GM23338 (cell line): ENCODE data around the gene RAD51C.

Source experiments
- CREB1 ChIP-seq: fragments of 250-450 bp; sonication (Bioruptor Pico); IDR thresholded peaks from 2 replicates; pipeline ENCODE4 v1.5.0; 2020; ENCODE audit warnings: low read depth, mild to moderate bottlenecking, moderate library complexity
- EZH2 ChIP-seq: fragments of 200-600 bp; sonication (generic); IDR thresholded peaks from one replicate; pipeline ENCODE4 v1.8.0; 2017; ENCODE audit warnings: antibody characterized with exemption, mild to moderate bottlenecking, low read depth; ENCODE audit not compliant: unreplicated experiment
- EZH2phosphoT487 ChIP-seq: fragments of 200-600 bp; sonication (generic); IDR thresholded peaks from one replicate; pipeline ENCODE4 v1.8.1; 2018; ENCODE audit warnings: antibody characterized with exemption; ENCODE audit not compliant: unreplicated experiment
- JUNB ChIP-seq: IDR thresholded peaks from one replicate; pipeline ENCODE4 v1.6.1; 2016; ENCODE audit warnings: antibody characterized with exemption; ENCODE audit not compliant: unreplicated experiment
- NANOG ChIP-seq: IDR thresholded peaks from 2 replicates; pipeline ENCODE4 v1.6.1; 2016; ENCODE audit warnings: antibody characterized with exemption, borderline replicate concordance
- POLR2AphosphoS5 ChIP-seq: IDR thresholded peaks from 2 replicates; pipeline ENCODE4 v1.6.1; 2016; ENCODE audit warnings: antibody characterized with exemption, low read depth
- ZNF331 ChIP-seq: fragments of 250-450 bp; sonication (Bioruptor Pico); IDR thresholded peaks from 2 replicates; pipeline ENCODE4 v1.5.0; 2020; ENCODE audit warnings: low read depth, mild to moderate bottlenecking, moderate library complexity
- TF ChIP-seq, protein P1 (sequence below), 2 experiments: fragments of 200-600 bp in 1 of 2; sonication (generic) in 1 of 2; conservative IDR thresholded peaks; 2 replicates each; pipeline versions ENCODE4 v1.5.1 to v1.6.1; 2016 to 2017; ENCODE audit warnings: antibody characterized with exemption in 2 of 2, low read depth in 2 of 2, mild to moderate bottlenecking in 2 of 2, moderate library complexity in 1 of 2
- TF ChIP-seq, protein P2 (sequence below): IDR thresholded peaks from one replicate; pipeline ENCODE4 v1.6.1; 2018; ENCODE audit warnings: antibody characterized with exemption; ENCODE audit not compliant: unreplicated experiment

DNA sequence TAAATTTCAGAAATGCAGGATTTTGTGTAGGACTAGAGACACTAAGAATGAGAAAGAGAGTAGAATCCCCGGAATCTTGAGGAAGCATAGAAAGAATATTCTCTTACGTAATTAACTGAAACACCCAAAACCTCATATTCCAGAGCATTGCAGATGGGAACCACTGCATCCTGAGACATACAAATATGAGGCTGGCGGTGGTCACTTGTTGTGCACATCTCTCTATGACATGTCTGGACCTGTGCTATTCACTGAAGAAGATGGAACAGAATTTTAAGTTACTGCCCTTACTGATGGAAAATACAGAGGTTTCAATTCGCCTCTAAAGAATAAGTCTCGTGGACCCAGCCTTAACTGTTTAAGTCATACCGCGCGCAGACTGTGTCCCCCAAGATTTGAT, 806 bp downstream of the RAD51C start:
- TF ChIP-seq, protein P1, sequence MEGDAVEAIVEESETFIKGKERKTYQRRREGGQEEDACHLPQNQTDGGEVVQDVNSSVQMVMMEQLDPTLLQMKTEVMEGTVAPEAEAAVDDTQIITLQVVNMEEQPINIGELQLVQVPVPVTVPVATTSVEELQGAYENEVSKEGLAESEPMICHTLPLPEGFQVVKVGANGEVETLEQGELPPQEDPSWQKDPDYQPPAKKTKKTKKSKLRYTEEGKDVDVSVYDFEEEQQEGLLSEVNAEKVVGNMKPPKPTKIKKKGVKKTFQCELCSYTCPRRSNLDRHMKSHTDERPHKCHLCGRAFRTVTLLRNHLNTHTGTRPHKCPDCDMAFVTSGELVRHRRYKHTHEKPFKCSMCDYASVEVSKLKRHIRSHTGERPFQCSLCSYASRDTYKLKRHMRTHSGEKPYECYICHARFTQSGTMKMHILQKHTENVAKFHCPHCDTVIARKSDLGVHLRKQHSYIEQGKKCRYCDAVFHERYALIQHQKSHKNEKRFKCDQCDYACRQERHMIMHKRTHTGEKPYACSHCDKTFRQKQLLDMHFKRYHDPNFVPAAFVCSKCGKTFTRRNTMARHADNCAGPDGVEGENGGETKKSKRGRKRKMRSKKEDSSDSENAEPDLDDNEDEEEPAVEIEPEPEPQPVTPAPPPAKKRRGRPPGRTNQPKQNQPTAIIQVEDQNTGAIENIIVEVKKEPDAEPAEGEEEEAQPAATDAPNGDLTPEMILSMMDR (conservative IDR thresholded peaks at IDR 0.05; ENCODE audit: low read depth in 2 of 2) = no peak
- TF ChIP-seq EZH2 (no peak), POLR2AphosphoS5 (no peak), EZH2phosphoT487 (no peak), NANOG (no peak), CREB1 (CRISPR knock-in tag) (no peak), ZNF331 (no peak), JUNB (no peak)
- TF ChIP-seq, protein P2, sequence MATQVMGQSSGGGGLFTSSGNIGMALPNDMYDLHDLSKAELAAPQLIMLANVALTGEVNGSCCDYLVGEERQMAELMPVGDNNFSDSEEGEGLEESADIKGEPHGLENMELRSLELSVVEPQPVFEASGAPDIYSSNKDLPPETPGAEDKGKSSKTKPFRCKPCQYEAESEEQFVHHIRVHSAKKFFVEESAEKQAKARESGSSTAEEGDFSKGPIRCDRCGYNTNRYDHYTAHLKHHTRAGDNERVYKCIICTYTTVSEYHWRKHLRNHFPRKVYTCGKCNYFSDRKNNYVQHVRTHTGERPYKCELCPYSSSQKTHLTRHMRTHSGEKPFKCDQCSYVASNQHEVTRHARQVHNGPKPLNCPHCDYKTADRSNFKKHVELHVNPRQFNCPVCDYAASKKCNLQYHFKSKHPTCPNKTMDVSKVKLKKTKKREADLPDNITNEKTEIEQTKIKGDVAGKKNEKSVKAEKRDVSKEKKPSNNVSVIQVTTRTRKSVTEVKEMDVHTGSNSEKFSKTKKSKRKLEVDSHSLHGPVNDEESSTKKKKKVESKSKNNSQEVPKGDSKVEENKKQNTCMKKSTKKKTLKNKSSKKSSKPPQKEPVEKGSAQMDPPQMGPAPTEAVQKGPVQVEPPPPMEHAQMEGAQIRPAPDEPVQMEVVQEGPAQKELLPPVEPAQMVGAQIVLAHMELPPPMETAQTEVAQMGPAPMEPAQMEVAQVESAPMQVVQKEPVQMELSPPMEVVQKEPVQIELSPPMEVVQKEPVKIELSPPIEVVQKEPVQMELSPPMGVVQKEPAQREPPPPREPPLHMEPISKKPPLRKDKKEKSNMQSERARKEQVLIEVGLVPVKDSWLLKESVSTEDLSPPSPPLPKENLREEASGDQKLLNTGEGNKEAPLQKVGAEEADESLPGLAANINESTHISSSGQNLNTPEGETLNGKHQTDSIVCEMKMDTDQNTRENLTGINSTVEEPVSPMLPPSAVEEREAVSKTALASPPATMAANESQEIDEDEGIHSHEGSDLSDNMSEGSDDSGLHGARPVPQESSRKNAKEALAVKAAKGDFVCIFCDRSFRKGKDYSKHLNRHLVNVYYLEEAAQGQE = no peak
